BJ (cell line): ENCODE data around the gene IL21R. TPM values are rescaled to one million over a fixed set of nuclear protein-coding genes. Genes with fewer than 3 reads are reported as not detected.

Experiments used
- CTCF ChIA-PET: fragments of 350-600 bp; formaldehyde crosslinking; extraction: SDS; loops from one replicate; lab custom pipeline; 2021; ENCODE audit warnings: antibody characterized with exemption, inconsistent platforms; lab: Yijun Ruan, JAX
- POLR2A ChIA-PET: fragments of 300-600 bp; sonication (Branson Sonifier 250); formaldehyde crosslinking; extraction: SDS; loops from one replicate; lab custom pipeline; 2021; ENCODE audit warnings: antibody characterized with exemption; lab: Charles Lee
- DNase-seq: peaks from one replicate; pipeline ENCODE4 v3.0.0-alpha.2; 2011; ENCODE audit warnings: low read depth
- H3K27me3 ChIP-seq: 2 replicates; pipeline ENCODE4 v1.6.0; 2011; ENCODE audit warnings: low read length; ENCODE audit not compliant: control insufficient read depth, insufficient read depth
- H3K36me3 ChIP-seq: 2 replicates; pipeline ENCODE4 v1.5.1; 2011; ENCODE audit warnings: low read length; ENCODE audit not compliant: control insufficient read depth, insufficient read depth
- H3K4me3 ChIP-seq: 2 replicates; pipeline ENCODE4 v1.5.1; 2011; ENCODE audit warnings: low read depth, mild to moderate bottlenecking, control low read depth, low read length
- polyA plus RNA-seq: library from polyadenylated mRNA; depleted of rRNA; stranded (reverse); fragments of >200 nt; gene quantifications from 2 replicates; pipeline ENCODE4 v1.2.3, GENCODE V29; 2011
- TF ChIP-seq, protein P1 (sequence below): IDR thresholded peaks from 2 replicates; pipeline ENCODE4 v1.5.1; 2011; ENCODE audit warnings: low read depth, mild to moderate bottlenecking, control low read depth, inconsistent platforms, low read length, moderate library complexity; ENCODE audit not compliant: insufficient read depth

Gene IL21R
- polyA plus RNA-seq, 1 experiment: 0.58 TPM

DNA sequence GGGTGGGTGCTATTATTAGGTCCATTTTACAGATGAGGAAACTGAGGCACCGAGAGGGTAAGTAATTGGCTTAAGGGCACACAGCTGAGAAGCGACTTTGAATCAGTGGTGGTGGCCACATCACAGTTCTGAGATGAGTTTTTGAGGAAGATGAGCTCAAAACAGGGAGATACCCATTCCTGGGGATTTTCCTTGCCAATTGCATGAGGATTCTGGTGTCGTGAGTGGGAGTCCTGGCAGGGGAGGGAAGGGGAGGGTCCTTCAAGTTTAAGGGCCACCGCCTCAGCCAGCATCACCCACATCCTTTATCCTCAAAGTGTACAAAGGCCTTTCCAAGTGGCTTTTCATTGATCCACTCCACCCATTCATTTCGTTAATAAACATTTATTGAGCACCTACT, 45.3 kb downstream of the IL21R start:
- TF ChIP-seq, protein P1, sequence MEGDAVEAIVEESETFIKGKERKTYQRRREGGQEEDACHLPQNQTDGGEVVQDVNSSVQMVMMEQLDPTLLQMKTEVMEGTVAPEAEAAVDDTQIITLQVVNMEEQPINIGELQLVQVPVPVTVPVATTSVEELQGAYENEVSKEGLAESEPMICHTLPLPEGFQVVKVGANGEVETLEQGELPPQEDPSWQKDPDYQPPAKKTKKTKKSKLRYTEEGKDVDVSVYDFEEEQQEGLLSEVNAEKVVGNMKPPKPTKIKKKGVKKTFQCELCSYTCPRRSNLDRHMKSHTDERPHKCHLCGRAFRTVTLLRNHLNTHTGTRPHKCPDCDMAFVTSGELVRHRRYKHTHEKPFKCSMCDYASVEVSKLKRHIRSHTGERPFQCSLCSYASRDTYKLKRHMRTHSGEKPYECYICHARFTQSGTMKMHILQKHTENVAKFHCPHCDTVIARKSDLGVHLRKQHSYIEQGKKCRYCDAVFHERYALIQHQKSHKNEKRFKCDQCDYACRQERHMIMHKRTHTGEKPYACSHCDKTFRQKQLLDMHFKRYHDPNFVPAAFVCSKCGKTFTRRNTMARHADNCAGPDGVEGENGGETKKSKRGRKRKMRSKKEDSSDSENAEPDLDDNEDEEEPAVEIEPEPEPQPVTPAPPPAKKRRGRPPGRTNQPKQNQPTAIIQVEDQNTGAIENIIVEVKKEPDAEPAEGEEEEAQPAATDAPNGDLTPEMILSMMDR: no peak
- no peak for DNase-seq
- no peak overlapping the region for H3K4me3 ChIP-seq
- CTCF ChIA-PET: interaction anchor here (2.2 kb wide), 1 partner anchor 296 kb away, joined by 4 read pairs; no protein-coding TSS in a partner anchor
- no peaks in the 10 kb centered on the region for H3K36me3 ChIP-seq
- H3K27me3 ChIP-seq: no peaks in the 10 kb centered on the region
- POLR2A ChIA-PET: no interaction called here

DNA sequence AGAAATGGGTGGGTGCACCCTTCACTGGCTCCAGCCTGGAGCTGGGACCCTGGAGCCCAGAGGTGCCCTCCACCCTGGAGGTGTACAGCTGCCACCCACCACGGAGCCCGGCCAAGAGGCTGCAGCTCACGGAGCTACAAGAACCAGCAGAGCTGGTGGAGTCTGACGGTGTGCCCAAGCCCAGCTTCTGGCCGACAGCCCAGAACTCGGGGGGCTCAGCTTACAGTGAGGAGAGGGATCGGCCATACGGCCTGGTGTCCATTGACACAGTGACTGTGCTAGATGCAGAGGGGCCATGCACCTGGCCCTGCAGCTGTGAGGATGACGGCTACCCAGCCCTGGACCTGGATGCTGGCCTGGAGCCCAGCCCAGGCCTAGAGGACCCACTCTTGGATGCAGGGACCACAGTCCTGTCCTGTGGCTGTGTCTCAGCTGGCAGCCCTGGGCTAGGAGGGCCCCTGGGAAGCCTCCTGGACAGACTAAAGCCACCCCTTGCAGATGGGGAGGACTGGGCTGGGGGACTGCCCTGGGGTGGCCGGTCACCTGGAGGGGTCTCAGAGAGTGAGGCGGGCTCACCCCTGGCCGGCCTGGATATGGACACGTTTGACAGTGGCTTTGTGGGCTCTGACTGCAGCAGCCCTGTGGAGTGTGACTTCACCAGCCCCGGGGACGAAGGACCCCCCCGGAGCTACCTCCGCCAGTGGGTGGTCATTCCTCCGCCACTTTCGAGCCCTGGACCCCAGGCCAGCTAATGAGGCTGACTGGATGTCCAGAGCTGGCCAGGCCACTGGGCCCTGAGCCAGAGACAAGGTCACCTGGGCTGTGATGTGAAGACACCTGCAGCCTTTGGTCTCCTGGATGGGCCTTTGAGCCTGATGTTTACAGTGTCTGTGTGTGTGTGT, 46.8 kb downstream of the IL21R start:
- TF ChIP-seq, protein P1: no peak
- Histone ChIP-seq H3K4me3 (no peak overlapping the region), H3K27me3 (no peaks in the 10 kb centered on the region), H3K36me3 (no peaks in the 10 kb centered on the region)
- POLR2A ChIA-PET: no interaction called here
- DNase-seq: no peak
- CTCF ChIA-PET: interaction anchor here (1.0 to 2.2 kb wide), 3 partner anchors 14 to 297 kb away, joined by 3 to 4 read pairs (median 4); no protein-coding TSS in a partner anchor

DNA sequence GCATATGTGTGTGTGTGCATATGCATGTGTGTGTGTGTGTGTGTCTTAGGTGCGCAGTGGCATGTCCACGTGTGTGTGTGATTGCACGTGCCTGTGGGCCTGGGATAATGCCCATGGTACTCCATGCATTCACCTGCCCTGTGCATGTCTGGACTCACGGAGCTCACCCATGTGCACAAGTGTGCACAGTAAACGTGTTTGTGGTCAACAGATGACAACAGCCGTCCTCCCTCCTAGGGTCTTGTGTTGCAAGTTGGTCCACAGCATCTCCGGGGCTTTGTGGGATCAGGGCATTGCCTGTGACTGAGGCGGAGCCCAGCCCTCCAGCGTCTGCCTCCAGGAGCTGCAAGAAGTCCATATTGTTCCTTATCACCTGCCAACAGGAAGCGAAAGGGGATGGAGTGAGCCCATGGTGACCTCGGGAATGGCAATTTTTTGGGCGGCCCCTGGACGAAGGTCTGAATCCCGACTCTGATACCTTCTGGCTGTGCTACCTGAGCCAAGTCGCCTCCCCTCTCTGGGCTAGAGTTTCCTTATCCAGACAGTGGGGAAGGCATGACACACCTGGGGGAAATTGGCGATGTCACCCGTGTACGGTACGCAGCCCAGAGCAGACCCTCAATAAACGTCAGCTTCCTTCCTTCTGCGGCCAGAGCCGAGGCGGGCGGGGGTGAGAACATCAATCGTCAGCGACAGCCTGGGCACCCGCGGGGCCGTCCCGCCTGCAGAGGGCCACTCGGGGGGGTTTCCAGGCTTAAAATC, 47.6 kb downstream of the IL21R start:
- Histone ChIP-seq H3K27me3 (no peaks in the 10 kb centered on the region), H3K4me3 (no peak overlapping the region), H3K36me3 (no peaks in the 10 kb centered on the region)
- CTCF ChIA-PET: interaction anchor here (1.0 to 1.1 kb wide), 3 partner anchors 13 to 295 kb away, joined by 3 to 4 read pairs (median 3); no protein-coding TSS in a partner anchor
- POLR2A ChIA-PET: no interaction called here
- TF ChIP-seq, protein P1: no peak
- no peak for DNase-seq

DNA sequence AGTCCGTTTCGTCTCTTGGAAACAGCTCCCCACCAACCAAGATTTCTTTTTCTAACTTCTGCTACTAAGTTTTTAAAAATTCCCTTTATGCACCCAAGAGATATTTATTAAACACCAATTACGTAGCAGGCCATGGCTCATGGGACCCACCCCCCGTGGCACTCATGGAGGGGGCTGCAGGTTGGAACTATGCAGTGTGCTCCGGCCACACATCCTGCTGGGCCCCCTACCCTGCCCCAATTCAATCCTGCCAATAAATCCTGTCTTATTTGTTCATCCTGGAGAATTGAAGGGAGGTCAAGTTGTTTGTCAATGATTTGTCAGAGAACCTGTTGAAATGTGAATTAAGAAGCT, 48.2 kb downstream of the IL21R start:
- no peak for DNase-seq
- ChIA-PET POLR2A (no interaction called here), CTCF (interaction anchor here (1.1 kb wide), 1 partner anchor 296 kb away, joined by 3 read pairs; no protein-coding TSS in a partner anchor)
- TF ChIP-seq, protein P1: no peak
- H3K4me3 ChIP-seq: no peak overlapping the region
- H3K27me3 ChIP-seq: no peaks in the 10 kb centered on the region
- no peaks in the 10 kb centered on the region for H3K36me3 ChIP-seq
